ENCODE data around the gene OR52I1. TPM values are rescaled to one million over a fixed set of nuclear protein-coding genes. Genes with fewer than 3 reads are reported as not detected.
A peak's percentile ranks its signal among the peaks of the same experiment; 100 is the strongest.

The OR52I1 gene
- total and polyA plus RNA-seq, 2 experiments from 2014 or later, result not detected

DNA sequence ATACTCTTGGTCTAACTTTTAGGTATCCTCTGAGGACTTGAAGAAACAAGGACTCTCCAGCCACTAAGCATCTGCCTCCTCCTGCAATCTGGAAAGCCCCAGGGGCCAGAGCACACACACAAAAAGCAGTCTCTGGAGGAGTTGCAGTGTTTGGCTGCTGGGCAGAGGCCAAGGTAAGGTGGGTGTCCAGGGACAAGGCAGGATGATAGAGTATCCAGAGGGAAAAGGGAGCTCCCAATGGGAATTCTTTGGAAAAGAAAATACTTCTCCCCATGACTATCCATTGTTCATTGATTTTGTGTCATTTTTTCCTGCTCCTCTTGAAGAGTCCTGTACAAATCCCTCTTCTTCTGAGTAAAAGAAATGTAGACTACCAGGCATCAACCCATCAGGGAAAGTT, 12.4 kb upstream of the OR52I1 start, which contains the start of gene OR52I2:
Gene OR52I2 (plus strand): TSS at position 301 of the 400 bp plus-strand sequence.
- no peaks in the 10 kb centered on the region for H4K20me1 ChIP-seq (ENCODE audit: insufficient read depth)
- in situ Hi-C loops (cut with MboI), result no loop called here
- no peaks in the 10 kb centered on the region for H3K79me2 ChIP-seq (ENCODE audit: insufficient read depth)
- H3K4me2 ChIP-seq (ENCODE audit: unreplicated experiment), result no peak within 1 kb of the TSS
- no peak within 1 kb of the TSS for H3K27ac ChIP-seq
- no peaks in the 10 kb centered on the region for H3K27me3 ChIP-seq (replicated peaks; ENCODE audit: insufficient read depth)
- no peaks in the 10 kb centered on the region for H3F3A ChIP-seq (ENCODE audit: insufficient read depth)
- no peaks in the 10 kb centered on the region for H3K9me2 ChIP-seq (ENCODE audit: insufficient read depth)
- H2AFZ ChIP-seq, result no peak within 1 kb of the TSS
- H3K9me3 ChIP-seq (ENCODE audit: low read depth), result no peaks in the 10 kb centered on the region
- H3K36me3 ChIP-seq (ENCODE audit: low read depth), result no peaks in the 10 kb centered on the region
- H3K9ac ChIP-seq, result no peak within 1 kb of the TSS
- no peaks in the 10 kb centered on the region for H3K4me1 ChIP-seq (ENCODE audit: insufficient read depth)
- no peak for DNase-seq
- no peak within 1 kb of the TSS for H3K4me3 ChIP-seq
- TF ChIP-seq EZH2phosphoT487 (IDR thresholded peaks at IDR 0.05; ENCODE audit: insufficient read depth, low read depth) (no peak), EZH2 (IDR thresholded peaks at IDR 0.05; ENCODE audit: insufficient read depth, poor library complexity, severe bottlenecking) (no peak)

- Histone ChIP-seq H3K4me2 (ENCODE audit: unreplicated experiment) (no peak overlapping the region), H3K79me2 (ENCODE audit: insufficient read depth) (no peaks in the 10 kb centered on the region), H3K4me3 (no peak overlapping the region), H3K4me1 (ENCODE audit: insufficient read depth) (no peaks in the 10 kb centered on the region), H3K9me2 (ENCODE audit: insufficient read depth) (no peaks in the 10 kb centered on the region), H3K36me3 (ENCODE audit: low read depth) (no peaks in the 10 kb centered on the region), H3F3A (ENCODE audit: insufficient read depth) (no peaks in the 10 kb centered on the region), H3K27me3 (replicated peaks; ENCODE audit: insufficient read depth) (no peaks in the 10 kb centered on the region), H4K20me1 (ENCODE audit: insufficient read depth) (no peaks in the 10 kb centered on the region), H2AFZ (no peak overlapping the region), H3K9ac (no peak overlapping the region), H3K27ac (no peak overlapping the region), H3K9me3 (ENCODE audit: low read depth) (no peaks in the 10 kb centered on the region)
- WGBS, 2 experiments (ENCODE audit: low coverage in 1 of 2, low lambda C conversion rate in 2 of 2, missing lambda C conversion rate in 2 of 2), result 43 to 56% methylated on average over 3 of the region's 3 CpGs
- DNase-seq, result no peak
- in situ Hi-C loops (cut with MboI), result no loop called here
- TF ChIP-seq EZH2 (IDR thresholded peaks at IDR 0.05; ENCODE audit: insufficient read depth, poor library complexity, severe bottlenecking) (no peak), EZH2phosphoT487 (IDR thresholded peaks at IDR 0.05; ENCODE audit: insufficient read depth, low read depth) (no peak)
Measured at GRCh38 chr11:4589017-4589416, 4.8 kb upstream of the OR52I1 start.

DNA sequence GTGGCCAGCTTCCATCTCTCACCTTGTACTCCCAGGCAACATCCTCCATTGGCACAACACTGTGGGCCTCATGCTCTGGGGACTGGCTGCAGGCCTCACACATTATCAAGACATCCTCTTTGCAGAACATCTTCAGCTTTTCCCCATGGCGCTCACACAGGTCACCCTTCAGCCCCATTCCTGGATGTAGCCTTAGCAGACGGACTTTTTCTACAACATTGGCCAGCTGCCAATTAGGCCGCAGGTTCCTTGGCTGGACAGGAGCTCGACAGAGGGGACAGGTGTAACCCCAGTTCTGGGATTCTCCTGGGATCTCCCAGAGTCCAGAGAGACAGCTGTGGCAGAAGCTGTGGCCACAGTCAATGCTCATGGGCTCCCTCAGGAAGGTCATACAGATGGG, 11.2 kb downstream of the OR52I1 start:
- in situ Hi-C loops (cut with MboI), result no loop called here
- no peaks in the 10 kb centered on the region for H3K9me2 ChIP-seq (ENCODE audit: insufficient read depth)
- TF ChIP-seq EZH2 (IDR thresholded peaks at IDR 0.05; ENCODE audit: insufficient read depth, poor library complexity, severe bottlenecking), result no peak
- no peak for TF ChIP-seq EZH2phosphoT487 (IDR thresholded peaks at IDR 0.05; ENCODE audit: insufficient read depth, low read depth)
- no peaks in the 10 kb centered on the region for H3K36me3 ChIP-seq (ENCODE audit: low read depth)
- no peaks in the 10 kb centered on the region for H4K20me1 ChIP-seq (ENCODE audit: insufficient read depth)
- H3K4me1 ChIP-seq (ENCODE audit: insufficient read depth), result peaks cover 5% of the 10 kb centered on the region; the same call in 1 of the 2 replicates
- no peaks in the 10 kb centered on the region for H3F3A ChIP-seq (ENCODE audit: insufficient read depth)
- H3K4me2 ChIP-seq (ENCODE audit: unreplicated experiment), result no peak overlapping the region
- H2AFZ ChIP-seq, result no peak overlapping the region
- no peak overlapping the region for H3K27ac ChIP-seq
- DNase-seq, result no peak
- H3K27me3 ChIP-seq (replicated peaks; ENCODE audit: insufficient read depth), result no peaks in the 10 kb centered on the region
- H3K4me3 ChIP-seq, result no peak overlapping the region
- no peak overlapping the region for H3K9ac ChIP-seq
- 82% methylated on average over 4 of the region's 4 CpGs for WGBS, 2 experiments (ENCODE audit: low coverage in 1 of 2, low lambda C conversion rate in 2 of 2, missing lambda C conversion rate in 2 of 2)
- H3K9me3 ChIP-seq (ENCODE audit: low read depth), result no peaks in the 10 kb centered on the region
- peaks cover 8% of the 10 kb centered on the region; the same call in 1 of the 2 replicates for H3K79me2 ChIP-seq (ENCODE audit: insufficient read depth)

- H3K79me2 ChIP-seq (ENCODE audit: insufficient read depth), result peaks cover 8% of the 10 kb centered on the region; the same call in 1 of the 2 replicates
- no peak for TF ChIP-seq EZH2phosphoT487 (IDR thresholded peaks at IDR 0.05; ENCODE audit: insufficient read depth, low read depth)
- TF ChIP-seq EZH2 (IDR thresholded peaks at IDR 0.05; ENCODE audit: insufficient read depth, poor library complexity, severe bottlenecking), result no peak
- H3F3A ChIP-seq (ENCODE audit: insufficient read depth), result no peaks in the 10 kb centered on the region
- peak overlapping the region; percentile 82 for H3K4me3 ChIP-seq
- H3K4me1 ChIP-seq (ENCODE audit: insufficient read depth), result peaks cover 5% of the 10 kb centered on the region; the same call in 1 of the 2 replicates
- no peaks in the 10 kb centered on the region for H4K20me1 ChIP-seq (ENCODE audit: insufficient read depth)
- DNase-seq, result peak; percentile 36
- peak overlapping the region; percentile 89; the same call in 1 of the 2 replicates for H3K9ac ChIP-seq
- 64 to 89% methylated on average over 1 of the region's 1 CpG for WGBS, 2 experiments (ENCODE audit: low coverage in 1 of 2, low lambda C conversion rate in 2 of 2, missing lambda C conversion rate in 2 of 2)
- H3K4me2 ChIP-seq (ENCODE audit: unreplicated experiment), result peak overlapping the region; percentile 95
- H3K27me3 ChIP-seq (replicated peaks; ENCODE audit: insufficient read depth), result no peaks in the 10 kb centered on the region
- no peaks in the 10 kb centered on the region for H3K9me2 ChIP-seq (ENCODE audit: insufficient read depth)
- no peaks in the 10 kb centered on the region for H3K9me3 ChIP-seq (ENCODE audit: low read depth)
- no peak overlapping the region for H3K27ac ChIP-seq
- peak overlapping the region; percentile 99 for H2AFZ ChIP-seq
- in situ Hi-C loops (cut with MboI), result no loop called here
- no peaks in the 10 kb centered on the region for H3K36me3 ChIP-seq (ENCODE audit: low read depth)
Measured at GRCh38 chr11:4606231-4607015, 12.6 kb downstream of the OR52I1 start.

Measured in GM23248 (cell line).